A549 (cell line): ENCODE data around the gene NFIL3. TPM values are rescaled to one million over a fixed set of nuclear protein-coding genes. Genes with fewer than 3 reads are reported as not detected.

ENCODE experiments used
- ATAC-seq, 2 experiments: fragments of 200-7000 bp in 1 of 2; fragments of >200 bp in 1 of 2; cut with Nextera tagmentation in 1 of 2; cut with Tn5 transposase in 1 of 2; 3 replicates each; pipeline versions ENCODE4 v1.8.0 to v1.9.1; 2018 to 2020; ENCODE audit warnings: mild to moderate bottlenecking in 1 of 2, moderate library complexity in 1 of 2
- CTCF ChIA-PET: fragments of 300-600 bp; sonication (Branson Sonifier 250); formaldehyde crosslinking; extraction: SDS; loops from one replicate; lab custom pipeline; 2021; ENCODE audit warnings: antibody characterized with exemption, inconsistent platforms; lab: Yijun Ruan, JAX
- POLR2A ChIA-PET: fragments of 350-600 bp; formaldehyde crosslinking; extraction: SDS; loops from one replicate; lab custom pipeline; 2021; ENCODE audit warnings: antibody characterized with exemption, inconsistent platforms; lab: Yijun Ruan, JAX
- DNase-seq, 2 experiments: peaks; one replicate each; pipeline versions ENCODE4 v3.0.0 to v3.0.0-alpha.2; 2011 to 2016; ENCODE audit warnings: low read depth in 1 of 2, low spot score in 1 of 2
- FAIRE-seq: peaks from 2 replicates; lab custom pipeline; 2011; peaks lifted over from hg19 to GRCh38; lab: Jason Lieb, UNC
- H3K27ac ChIP-seq, 2 experiments: fragments of >200 bp; sonication (Bioruptor Twin); formaldehyde crosslinking; 3 replicates each; pipeline ENCODE4 v1.5.1; 2016 to 2017
- H3K4me1 ChIP-seq: fragments of >200 bp; sonication (Bioruptor Twin); formaldehyde crosslinking; 3 replicates; pipeline ENCODE4 v1.6.1; 2016
- H3K4me2 ChIP-seq: fragments of >200 bp; sonication (Bioruptor Twin); formaldehyde crosslinking; 3 replicates; pipeline ENCODE4 v1.6.1; 2016
- H3K4me3 ChIP-seq: fragments of >200 bp; sonication (Bioruptor Twin); formaldehyde crosslinking; 3 replicates; pipeline ENCODE4 v1.5.1; 2016
- H3K9me3 ChIP-seq: fragments of >200 bp; sonication (Bioruptor Twin); formaldehyde crosslinking; 3 replicates; pipeline ENCODE4 v1.6.1; 2016
- BHLHE40 ChIP-seq: IDR thresholded peaks from 2 replicates; pipeline ENCODE4 v1.6.1; 2012; ENCODE audit warnings: low read depth, low read length, inconsistent platforms
- CHD4 ChIP-seq: fragments of 200-600 bp; sonication (generic); IDR thresholded peaks from 2 replicates; pipeline ENCODE4 v1.6.1; 2016; ENCODE audit warnings: antibody characterized with exemption, mild to moderate bottlenecking, borderline replicate concordance
- CTCF ChIP-seq: fragments of >200 bp; sonication (Bioruptor Twin); formaldehyde crosslinking; IDR thresholded peaks from 3 replicates; pipeline ENCODE4 v1.5.1; 2016
- E2F6 ChIP-seq: IDR thresholded peaks from 2 replicates; pipeline ENCODE4 v1.6.1; 2012; ENCODE audit warnings: low read depth, borderline replicate concordance
- ESRRA ChIP-seq: fragments of 150-350 bp; IDR thresholded peaks from 2 replicates; pipeline ENCODE4 v1.6.1; 2014; ENCODE audit warnings: mild to moderate bottlenecking, low read length, borderline replicate concordance
- FOSL2 ChIP-seq, 2 experiments: fragments of 450-650 bp in 1 of 2; fragments of >200 bp in 1 of 2; sonication (Bioruptor Twin) in 1 of 2; formaldehyde crosslinking; IDR thresholded peaks; 2 replicates each; pipeline versions ENCODE4 v1.5.0 to v1.6.1; 2016 to 2020; ENCODE audit warnings: mild to moderate bottlenecking in 1 of 2, moderate library complexity in 1 of 2
- HEYL ChIP-seq: fragments of 250-450 bp; sonication (Bioruptor Pico); IDR thresholded peaks from 2 replicates; pipeline ENCODE4 v1.8.0; 2021; ENCODE audit warnings: mild to moderate bottlenecking, moderate library complexity
- MAFK ChIP-seq: fragments of 450-650 bp; IDR thresholded peaks from 2 replicates; pipeline ENCODE4 v1.6.1; 2014; ENCODE audit not compliant: partially characterized antibody
- NPAS2 ChIP-seq: fragments of 250-450 bp; sonication (Bioruptor Pico); IDR thresholded peaks from 2 replicates; pipeline ENCODE4 v1.8.0; 2022; ENCODE audit warnings: mild to moderate bottlenecking, moderate library complexity, borderline replicate concordance
- NR3C1 ChIP-seq: fragments of >200 bp; sonication (Bioruptor Twin); formaldehyde crosslinking; IDR thresholded peaks from 3 replicates; pipeline ENCODE4 v1.6.1; 2017
- RARB ChIP-seq: fragments of 250-450 bp; sonication (Bioruptor Pico); IDR thresholded peaks from 2 replicates; pipeline ENCODE4 v1.8.0; 2021; ENCODE audit warnings: mild to moderate bottlenecking, moderate library complexity
- TFCP2L1 ChIP-seq: fragments of 250-450 bp; sonication (Bioruptor Pico); IDR thresholded peaks from 2 replicates; pipeline ENCODE4 v1.5.0; 2021; ENCODE audit warnings: mild to moderate bottlenecking
- ZC3H11A ChIP-seq: fragments of 450-650 bp; IDR thresholded peaks from 2 replicates; pipeline ENCODE4 v1.6.1; 2014; ENCODE audit warnings: antibody characterized with exemption, mild to moderate bottlenecking
- ZFP36 ChIP-seq: fragments of 450-650 bp; IDR thresholded peaks from 2 replicates; pipeline ENCODE4 v1.6.1; 2014; ENCODE audit warnings: borderline replicate concordance; ENCODE audit not compliant: partially characterized antibody
- ZNF302 ChIP-seq: fragments of 250-450 bp; sonication (Bioruptor Pico); IDR thresholded peaks from 2 replicates; pipeline ENCODE4 v1.9.0; 2021; ENCODE audit warnings: inconsistent platforms, mild to moderate bottlenecking, moderate library complexity
- WGBS: methylation state at CpG from one replicate; pipeline ENCODE4 v1.1.6; 2017; ENCODE audit errors: missing lambda C conversion rate; 5-methylcytosine and 5-hydroxymethylcytosine counted together
- polyA plus RNA-seq, 4 experiments: library from polyadenylated mRNA; depleted of rRNA in 3 of 4; stranded (reverse); fragments of >200 nt; fragmentation: RNase III in 1 of 4; extraction: RNeasy Plus Mini Kit Qiagen cat#74134 plus additional on column Dnase treatment in 1 of 4; gene quantifications; 2 replicates in 3 of 4; 3 replicates in 1 of 4; pipeline ENCODE4 v1.2.3, GENCODE V29; 2011 to 2017
- TF ChIP-seq, protein P1 (sequence below): fragments of 250-450 bp; sonication (Bioruptor Pico); IDR thresholded peaks from 2 replicates; pipeline ENCODE4 v1.5.0; 2021; ENCODE audit warnings: mild to moderate bottlenecking, moderate library complexity, borderline replicate concordance
- TF ChIP-seq, protein P2 (sequence below): fragments of >200 bp; sonication (Bioruptor Twin); formaldehyde crosslinking; IDR thresholded peaks from 3 replicates; pipeline ENCODE4 v1.6.1; 2016
- TF ChIP-seq, protein P3 (sequence below): fragments of 450-650 bp; IDR thresholded peaks from 2 replicates; pipeline ENCODE4 v1.6.1; 2014; ENCODE audit warnings: antibody characterized with exemption

Gene NFIL3
- polyA plus RNA-seq, 2 of the 4 experiments (the other 2 are of a cell fraction) = 10.5 to 16.1 TPM

DNA sequence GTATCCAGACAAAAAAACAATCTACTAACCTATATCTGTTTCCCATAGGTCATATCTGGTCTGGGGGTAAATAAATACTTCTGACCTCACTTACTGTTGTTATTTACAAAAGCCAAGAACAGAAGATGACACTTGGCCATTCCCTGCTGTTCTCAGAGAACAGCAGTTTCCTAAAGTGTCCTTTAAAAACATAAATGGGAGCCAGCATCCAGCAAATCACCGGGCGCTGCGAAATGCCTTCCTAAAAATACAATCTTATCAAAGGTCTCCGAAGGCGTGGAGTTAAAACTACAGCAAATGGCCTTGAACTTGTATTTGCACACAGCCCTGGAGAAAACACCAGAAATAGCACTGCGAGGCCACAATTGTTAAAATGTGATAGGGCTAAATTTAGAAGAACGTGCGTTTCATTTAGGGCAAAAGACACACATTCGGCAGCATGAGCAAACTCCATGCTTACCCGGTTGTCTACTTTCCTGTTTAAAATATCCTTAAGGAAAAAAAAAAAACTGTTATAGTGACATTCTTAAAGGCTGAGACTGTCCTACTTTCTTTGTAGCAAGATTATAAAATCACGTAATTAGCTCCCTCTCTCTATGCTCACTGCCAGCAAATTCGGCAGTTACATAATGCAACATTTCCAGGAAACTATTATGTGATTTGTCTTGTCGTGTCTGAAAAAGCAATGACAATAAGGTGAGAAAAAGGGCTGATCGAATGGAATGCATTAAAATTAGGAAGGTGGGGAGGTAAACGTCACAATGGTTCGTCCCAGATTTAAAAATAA, 1.5 kb downstream of the NFIL3 start:
- no peak for ATAC-seq
- Histone ChIP-seq H3K4me2 (peak overlapping the region; percentile 81), H3K27ac (peak overlapping the region; percentile 87 to 95; a peak in 5 of 6 replicates), H3K9me3 (no peaks in the 10 kb centered on the region)
- no peak for FAIRE-seq
- TF ChIP-seq, protein P1, sequence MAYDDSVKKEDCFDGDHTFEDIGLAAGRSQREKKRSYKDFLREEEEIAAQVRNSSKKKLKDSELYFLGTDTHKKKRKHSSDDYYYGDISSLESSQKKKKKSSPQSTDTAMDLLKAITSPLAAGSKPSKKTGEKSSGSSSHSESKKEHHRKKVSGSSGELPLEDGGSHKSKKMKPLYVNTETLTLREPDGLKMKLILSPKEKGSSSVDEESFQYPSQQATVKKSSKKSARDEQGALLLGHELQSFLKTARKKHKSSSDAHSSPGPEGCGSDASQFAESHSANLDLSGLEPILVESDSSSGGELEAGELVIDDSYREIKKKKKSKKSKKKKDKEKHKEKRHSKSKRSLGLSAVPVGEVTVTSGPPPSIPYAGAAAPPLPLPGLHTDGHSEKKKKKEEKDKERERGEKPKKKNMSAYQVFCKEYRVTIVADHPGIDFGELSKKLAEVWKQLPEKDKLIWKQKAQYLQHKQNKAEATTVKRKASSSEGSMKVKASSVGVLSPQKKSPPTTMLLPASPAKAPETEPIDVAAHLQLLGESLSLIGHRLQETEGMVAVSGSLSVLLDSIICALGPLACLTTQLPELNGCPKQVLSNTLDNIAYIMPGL = no peak
- TF ChIP-seq CHD4 (no peak), RARB (CRISPR knock-in tag) (no peak), ZNF302 (CRISPR knock-in tag) (no peak), TFCP2L1 (CRISPR knock-in tag) (no peak), FOSL2 (IDR thresholded peaks at IDR 0.05) (no peak), FOSL2 (CRISPR knock-in tag; IDR thresholded peaks at IDR 0.05) (no peak), E2F6 (no peak), NPAS2 (CRISPR knock-in tag) (no peak), ESRRA (no peak), BHLHE40 (no peak), CTCF (no peak), HEYL (CRISPR knock-in tag) (no peak), ZC3H11A (no peak), MAFK (no peak), NR3C1 (no peak), ZFP36 (no peak)
- TF ChIP-seq, protein P2, sequence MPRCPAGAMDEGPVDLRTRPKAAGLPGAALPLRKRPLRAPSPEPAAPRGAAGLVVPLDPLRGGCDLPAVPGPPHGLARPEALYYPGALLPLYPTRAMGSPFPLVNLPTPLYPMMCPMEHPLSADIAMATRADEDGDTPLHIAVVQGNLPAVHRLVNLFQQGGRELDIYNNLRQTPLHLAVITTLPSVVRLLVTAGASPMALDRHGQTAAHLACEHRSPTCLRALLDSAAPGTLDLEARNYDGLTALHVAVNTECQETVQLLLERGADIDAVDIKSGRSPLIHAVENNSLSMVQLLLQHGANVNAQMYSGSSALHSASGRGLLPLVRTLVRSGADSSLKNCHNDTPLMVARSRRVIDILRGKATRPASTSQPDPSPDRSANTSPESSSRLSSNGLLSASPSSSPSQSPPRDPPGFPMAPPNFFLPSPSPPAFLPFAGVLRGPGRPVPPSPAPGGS = no peak
- TF ChIP-seq, protein P3, sequence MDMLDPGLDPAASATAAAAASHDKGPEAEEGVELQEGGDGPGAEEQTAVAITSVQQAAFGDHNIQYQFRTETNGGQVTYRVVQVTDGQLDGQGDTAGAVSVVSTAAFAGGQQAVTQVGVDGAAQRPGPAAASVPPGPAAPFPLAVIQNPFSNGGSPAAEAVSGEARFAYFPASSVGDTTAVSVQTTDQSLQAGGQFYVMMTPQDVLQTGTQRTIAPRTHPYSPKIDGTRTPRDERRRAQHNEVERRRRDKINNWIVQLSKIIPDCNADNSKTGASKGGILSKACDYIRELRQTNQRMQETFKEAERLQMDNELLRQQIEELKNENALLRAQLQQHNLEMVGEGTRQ = no peak
- TF ChIP-seq, all 56 proteins: peak for 0
- 16% methylated on average over 16 of the region's 16 CpGs for WGBS
- DNase-seq = peak in 1 of 2 experiments; percentile 12
- ChIA-PET CTCF (interaction anchor here (1.0 to 1.2 kb wide), 2 partner anchors 81 to 332 kb away, joined by 3 read pairs; no protein-coding TSS in a partner anchor), POLR2A (interaction anchor here (2.9 kb wide), 1 partner anchor 61 kb away, joined by 16 read pairs; the partner anchor contains the start of gene AUH)
- Histone ChIP-seq H3K4me1 (peaks cover 56% of the 10 kb centered on the region), H3K4me3 (peak overlapping the region; percentile 73)
